ENCODE measurements around the gene ENKD1.

GRCh38 chr16:67701420-67701819 lies 34.9 kb upstream of the ENKD1 start:
- no peak for TF ChIP-seq JUNB (IDR thresholded peaks at IDR 0.05)
- TF ChIP-seq, protein P1, sequence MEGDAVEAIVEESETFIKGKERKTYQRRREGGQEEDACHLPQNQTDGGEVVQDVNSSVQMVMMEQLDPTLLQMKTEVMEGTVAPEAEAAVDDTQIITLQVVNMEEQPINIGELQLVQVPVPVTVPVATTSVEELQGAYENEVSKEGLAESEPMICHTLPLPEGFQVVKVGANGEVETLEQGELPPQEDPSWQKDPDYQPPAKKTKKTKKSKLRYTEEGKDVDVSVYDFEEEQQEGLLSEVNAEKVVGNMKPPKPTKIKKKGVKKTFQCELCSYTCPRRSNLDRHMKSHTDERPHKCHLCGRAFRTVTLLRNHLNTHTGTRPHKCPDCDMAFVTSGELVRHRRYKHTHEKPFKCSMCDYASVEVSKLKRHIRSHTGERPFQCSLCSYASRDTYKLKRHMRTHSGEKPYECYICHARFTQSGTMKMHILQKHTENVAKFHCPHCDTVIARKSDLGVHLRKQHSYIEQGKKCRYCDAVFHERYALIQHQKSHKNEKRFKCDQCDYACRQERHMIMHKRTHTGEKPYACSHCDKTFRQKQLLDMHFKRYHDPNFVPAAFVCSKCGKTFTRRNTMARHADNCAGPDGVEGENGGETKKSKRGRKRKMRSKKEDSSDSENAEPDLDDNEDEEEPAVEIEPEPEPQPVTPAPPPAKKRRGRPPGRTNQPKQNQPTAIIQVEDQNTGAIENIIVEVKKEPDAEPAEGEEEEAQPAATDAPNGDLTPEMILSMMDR (IDR thresholded peaks at IDR 0.05): no peak
- TF ChIP-seq POLR2A (IDR thresholded peaks at IDR 0.05; ENCODE audit: low read length): no peak
- no peak for TF ChIP-seq NFE2L2 (conservative IDR thresholded peaks at IDR 0.05; ENCODE audit: low read length)
- no peak for TF ChIP-seq ZFP36 (IDR thresholded peaks at IDR 0.05; ENCODE audit: borderline replicate concordance, partially characterized antibody)
- no peak for TF ChIP-seq MAFK (IDR thresholded peaks at IDR 0.05; ENCODE audit: partially characterized antibody)
- no peak for TF ChIP-seq ESRRA (IDR thresholded peaks at IDR 0.05; ENCODE audit: borderline replicate concordance, low read length)
- TF ChIP-seq, protein P2, sequence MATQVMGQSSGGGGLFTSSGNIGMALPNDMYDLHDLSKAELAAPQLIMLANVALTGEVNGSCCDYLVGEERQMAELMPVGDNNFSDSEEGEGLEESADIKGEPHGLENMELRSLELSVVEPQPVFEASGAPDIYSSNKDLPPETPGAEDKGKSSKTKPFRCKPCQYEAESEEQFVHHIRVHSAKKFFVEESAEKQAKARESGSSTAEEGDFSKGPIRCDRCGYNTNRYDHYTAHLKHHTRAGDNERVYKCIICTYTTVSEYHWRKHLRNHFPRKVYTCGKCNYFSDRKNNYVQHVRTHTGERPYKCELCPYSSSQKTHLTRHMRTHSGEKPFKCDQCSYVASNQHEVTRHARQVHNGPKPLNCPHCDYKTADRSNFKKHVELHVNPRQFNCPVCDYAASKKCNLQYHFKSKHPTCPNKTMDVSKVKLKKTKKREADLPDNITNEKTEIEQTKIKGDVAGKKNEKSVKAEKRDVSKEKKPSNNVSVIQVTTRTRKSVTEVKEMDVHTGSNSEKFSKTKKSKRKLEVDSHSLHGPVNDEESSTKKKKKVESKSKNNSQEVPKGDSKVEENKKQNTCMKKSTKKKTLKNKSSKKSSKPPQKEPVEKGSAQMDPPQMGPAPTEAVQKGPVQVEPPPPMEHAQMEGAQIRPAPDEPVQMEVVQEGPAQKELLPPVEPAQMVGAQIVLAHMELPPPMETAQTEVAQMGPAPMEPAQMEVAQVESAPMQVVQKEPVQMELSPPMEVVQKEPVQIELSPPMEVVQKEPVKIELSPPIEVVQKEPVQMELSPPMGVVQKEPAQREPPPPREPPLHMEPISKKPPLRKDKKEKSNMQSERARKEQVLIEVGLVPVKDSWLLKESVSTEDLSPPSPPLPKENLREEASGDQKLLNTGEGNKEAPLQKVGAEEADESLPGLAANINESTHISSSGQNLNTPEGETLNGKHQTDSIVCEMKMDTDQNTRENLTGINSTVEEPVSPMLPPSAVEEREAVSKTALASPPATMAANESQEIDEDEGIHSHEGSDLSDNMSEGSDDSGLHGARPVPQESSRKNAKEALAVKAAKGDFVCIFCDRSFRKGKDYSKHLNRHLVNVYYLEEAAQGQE (IDR thresholded peaks at IDR 0.05): no peak
- TF ChIP-seq BCL3 (IDR thresholded peaks at IDR 0.05): no peak
- TF ChIP-seq CEBPB (IDR thresholded peaks at IDR 0.05): no peak
- TF ChIP-seq MAZ (IDR thresholded peaks at IDR 0.05; ENCODE audit: borderline replicate concordance, low read depth, low read length): no peak
- no peak for TF ChIP-seq POLR2AphosphoS2 (conservative IDR thresholded peaks at IDR 0.05; ENCODE audit: low read length)
